Stimulated activated CD4-positive, alpha-beta T cell treated with anti-CD3 and anti-CD28 coated beads, Interleukin-15, amount 100 ng/mL, for 1 hour (primary cell): ENCODE results near the gene ALPL.

Source experiments
- DNase-seq, 2 donors: peaks; one replicate each; pipeline ENCODE4 v3.0.0-alpha.2; 2020; ENCODE audit warnings: low read depth in 1 of 2, low spot score in 1 of 2

Gene ALPL

DNA sequence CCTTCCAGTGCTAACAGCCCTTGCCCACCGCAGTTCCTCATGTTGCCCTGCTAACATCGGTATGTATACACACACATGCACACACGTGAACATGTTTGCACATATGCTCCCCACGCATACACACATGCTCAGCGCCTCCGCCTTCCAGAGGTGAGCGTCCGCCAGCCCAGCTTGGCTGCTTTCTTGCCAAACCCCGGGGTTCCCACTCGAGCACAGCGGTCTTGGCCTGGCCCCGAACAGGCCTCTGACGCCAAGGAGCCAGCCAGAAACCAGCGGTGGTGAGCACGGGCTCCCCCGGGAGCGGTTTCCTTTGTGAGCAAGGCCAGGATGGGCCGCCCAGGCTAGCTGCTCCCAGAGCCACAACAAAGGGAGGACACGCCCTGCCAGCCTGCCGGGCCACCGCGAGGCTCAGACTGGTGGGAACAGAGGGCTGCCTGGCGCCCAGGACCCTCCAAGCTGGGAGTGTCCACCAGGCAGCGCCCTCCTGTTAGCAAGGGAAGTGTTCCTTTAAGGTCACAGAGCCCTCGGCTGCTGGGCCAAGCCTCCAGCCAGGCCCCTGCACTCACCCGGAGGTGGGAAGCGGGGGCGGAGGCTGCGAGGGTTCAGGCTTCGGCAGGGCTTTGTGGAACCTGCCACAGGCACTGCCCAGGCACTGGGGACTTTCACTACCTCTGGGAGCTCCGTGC is 65.4 kb downstream of the ALPL start:
- no peak for DNase-seq

DNA sequence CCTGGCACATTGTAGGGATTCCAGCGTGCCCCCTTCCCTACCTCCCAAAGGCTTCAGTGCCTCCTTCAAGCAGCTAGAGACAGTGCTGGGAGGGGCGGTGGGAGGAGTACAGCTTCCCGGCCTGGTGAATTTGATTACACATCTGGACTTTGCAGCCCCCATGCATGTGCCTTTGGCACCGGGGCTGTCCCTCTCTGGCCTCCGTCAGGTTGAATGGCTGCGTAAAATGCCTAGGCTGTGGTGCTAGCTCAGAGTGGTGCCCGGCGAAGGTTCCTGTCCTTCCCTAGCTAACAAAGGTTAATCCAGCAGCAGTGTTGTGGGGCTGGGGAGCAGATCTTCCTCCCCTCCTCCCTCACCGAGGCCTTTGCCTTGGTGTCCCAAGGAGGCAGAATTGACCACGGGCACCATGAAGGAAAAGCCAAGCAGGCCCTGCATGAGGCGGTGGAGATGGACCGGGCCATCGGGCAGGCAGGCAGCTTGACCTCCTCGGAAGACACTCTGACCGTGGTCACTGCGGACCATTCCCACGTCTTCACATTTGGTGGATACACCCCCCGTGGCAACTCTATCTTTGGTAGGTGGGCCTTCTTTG is 66.2 kb downstream of the ALPL start:
- DNase-seq = no peak

DNA sequence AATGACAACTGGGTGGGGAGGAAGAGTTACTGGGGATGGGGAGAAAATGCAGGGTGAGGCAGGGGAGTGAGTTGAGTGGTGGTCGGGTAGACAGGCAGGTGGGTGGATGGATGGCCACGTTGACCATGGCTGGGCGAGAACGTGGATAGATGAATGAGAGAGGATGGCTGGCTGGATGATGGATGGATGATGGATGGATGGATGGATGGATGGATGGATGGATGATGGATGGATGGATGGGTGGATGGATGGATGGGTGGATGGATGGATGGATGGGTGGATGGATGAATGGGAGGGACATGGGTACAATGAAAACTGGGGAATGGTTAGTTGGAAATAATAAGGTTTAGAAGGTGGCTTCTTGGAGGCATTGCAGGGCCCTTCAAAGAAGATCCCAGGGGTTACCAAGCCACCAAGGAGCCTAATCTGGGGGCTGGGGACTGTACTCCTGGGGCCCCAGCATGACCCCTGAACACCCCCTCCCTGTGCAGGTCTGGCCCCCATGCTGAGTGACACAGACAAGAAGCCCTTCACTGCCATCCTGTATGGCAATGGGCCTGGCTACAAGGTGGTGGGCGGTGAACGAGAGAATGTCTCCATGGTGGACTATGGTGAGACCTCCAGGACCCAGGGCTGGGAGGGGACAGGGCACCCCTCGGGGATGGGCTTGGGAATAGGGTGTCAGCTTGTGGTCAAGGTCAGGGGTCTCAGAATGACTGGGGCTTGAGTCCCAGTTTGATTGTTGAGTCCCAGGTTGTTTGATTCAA is 67.0 kb downstream of the ALPL start:
- no peak for DNase-seq

DNA sequence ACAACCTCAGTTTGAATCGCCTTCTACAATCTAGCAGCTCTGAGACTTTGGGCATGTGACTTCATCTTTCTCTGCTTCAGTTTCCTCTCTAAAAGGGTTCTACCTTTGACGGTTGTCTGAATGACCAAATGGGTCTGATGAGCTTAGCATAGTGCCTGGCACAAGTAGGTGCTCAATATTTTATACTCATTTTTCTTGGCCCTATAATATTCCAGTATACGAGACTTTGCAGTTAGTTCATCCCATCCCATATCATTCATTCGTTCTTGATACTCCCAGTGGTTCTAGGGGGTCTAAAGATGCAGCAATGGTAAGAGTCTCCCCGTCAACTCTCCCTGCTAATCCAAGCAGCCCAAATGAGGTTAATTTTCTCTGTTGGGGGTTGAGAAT is 67.6 kb downstream of the ALPL start:
- no peak for DNase-seq

DNA sequence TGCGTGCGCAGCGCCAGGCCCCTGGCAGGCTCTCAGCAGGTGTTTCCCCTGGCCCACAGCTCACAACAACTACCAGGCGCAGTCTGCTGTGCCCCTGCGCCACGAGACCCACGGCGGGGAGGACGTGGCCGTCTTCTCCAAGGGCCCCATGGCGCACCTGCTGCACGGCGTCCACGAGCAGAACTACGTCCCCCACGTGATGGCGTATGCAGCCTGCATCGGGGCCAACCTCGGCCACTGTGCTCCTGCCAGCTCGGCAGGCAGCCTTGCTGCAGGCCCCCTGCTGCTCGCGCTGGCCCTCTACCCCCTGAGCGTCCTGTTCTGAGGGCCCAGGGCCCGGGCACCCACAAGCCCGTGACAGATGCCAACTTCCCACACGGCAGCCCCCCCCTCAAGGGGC is 68.1 kb downstream of the ALPL start:
- no peak for DNase-seq

DNA sequence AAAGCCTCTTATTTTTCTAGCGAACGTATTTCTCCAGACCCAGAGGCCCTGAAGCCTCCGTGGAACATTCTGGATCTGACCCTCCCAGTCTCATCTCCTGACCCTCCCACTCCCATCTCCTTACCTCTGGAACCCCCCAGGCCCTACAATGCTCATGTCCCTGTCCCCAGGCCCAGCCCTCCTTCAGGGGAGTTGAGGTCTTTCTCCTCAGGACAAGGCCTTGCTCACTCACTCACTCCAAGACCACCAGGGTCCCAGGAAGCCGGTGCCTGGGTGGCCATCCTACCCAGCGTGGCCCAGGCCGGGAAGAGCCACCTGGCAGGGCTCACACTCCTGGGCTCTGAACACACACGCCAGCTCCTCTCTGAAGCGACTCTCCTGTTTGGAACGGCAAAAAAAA is 68.7 kb downstream of the ALPL start:
- DNase-seq = no peak

DNA sequence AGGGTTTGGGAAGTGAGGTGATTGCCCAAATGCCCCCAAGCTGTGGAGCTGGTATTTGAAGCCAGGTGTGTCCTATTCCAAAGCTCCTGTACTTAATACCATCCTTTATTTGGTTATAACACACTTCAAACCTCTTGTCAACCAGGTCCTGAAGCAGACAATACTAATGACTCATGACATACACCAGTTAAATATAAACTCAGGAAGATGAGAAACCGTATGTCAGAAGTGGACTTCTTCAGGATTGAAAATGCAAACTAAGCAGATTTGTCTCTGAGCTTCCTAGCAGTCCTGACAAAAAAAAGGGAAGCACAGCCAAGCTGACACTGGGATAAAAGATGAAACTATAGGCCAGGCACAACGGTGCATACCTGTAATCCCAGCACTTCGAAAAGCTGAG is 70.6 kb downstream of the ALPL start:
- no peak for DNase-seq

DNA sequence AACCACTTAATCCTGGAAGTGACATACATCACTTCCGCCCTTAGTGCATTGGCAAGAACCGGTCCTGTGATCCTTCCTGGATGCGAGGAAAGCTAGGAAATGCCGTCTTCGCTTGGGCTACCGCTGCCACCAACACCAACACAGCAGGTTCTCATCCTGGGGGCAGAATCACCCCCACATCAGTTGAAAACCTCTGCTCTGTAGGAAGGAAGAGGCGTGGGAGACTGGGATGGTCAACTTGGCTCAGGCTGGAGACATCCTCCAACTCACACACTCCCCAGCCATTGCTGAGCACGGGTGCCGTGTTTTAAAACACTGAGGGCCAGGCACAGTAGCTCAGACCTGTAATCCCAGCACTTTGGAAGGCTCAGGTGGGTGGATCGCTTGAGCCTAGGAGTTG is 74.9 kb downstream of the ALPL start:
- DNase-seq = no peak

DNA sequence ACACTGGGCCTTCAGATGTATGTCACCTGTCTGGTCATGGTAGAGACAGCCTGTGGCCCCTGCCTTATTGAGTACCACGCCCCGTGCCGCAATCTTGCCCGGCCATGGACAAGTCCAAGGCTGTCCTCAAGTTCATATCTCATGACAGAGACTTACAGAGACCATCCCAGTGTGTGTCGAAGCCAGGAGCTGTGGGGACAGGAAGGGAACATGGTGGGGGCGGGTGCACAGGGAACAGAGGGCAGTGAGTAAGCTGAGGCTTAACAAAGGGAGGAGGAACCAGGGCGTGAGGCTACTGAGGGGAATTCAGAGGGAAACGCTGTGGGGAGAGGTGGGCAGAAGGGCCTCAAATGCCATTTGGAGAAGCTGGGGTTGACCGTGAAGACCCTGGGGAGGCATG is 75.8 kb downstream of the ALPL start:
- DNase-seq = no peak

DNA sequence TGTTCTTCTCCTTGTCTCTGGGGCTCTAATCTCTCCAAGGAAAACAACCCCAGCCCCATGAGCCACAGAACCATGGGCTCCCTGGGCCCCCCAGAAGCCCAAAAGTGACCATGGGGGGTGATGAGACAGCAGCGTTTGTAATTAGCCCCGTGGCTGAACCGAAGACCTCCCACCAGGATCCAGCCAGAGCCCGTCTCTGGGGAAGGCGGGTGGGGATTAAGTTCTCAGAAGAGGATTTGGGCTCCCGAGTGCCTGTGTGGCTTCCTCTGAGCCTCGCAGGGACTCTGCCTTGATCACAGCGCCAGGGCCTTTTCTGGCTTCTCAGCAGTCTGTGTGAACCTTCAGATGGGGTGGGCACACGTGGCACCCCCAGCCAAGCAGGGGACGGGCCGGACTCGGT is 77.0 kb downstream of the ALPL start:
- DNase-seq = no peak

DNA sequence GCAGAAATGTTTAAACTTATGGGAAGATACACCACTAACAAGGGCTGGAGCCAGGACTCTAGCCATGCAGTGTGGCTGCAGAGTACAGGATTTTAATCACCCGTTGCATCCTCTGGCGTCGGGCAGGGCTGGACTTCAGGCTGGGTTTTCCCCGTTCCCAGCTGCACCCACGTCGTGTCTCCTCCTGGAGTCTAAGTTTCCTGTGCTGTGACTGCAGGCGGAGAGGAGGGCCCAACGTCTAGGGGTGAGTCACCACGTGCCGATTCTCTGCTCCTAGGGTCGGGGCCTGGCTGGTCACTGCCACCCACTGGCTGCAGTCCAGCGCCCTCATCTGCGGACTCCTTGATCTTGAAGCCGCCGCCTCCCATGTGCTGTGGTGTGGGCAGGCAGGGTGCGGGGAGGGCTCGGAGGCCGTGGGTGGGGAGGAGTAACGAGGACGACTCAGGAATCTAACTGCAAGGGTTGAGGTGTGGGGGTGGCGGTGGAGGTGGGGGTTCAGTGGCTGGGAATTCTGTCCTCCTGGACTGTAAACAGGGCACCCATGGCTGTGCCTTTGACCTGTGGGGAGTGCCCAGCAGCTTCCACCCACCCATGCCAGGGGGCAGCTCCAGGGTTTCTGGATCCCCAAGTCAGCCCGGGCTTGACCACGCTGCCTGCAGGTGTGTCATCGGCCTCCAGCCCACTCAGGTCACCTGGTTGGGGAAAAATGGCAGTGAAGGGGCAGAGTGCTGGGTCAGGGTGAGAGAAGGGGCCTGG is 77.8 kb downstream of the ALPL start:
- no peak for DNase-seq

DNA sequence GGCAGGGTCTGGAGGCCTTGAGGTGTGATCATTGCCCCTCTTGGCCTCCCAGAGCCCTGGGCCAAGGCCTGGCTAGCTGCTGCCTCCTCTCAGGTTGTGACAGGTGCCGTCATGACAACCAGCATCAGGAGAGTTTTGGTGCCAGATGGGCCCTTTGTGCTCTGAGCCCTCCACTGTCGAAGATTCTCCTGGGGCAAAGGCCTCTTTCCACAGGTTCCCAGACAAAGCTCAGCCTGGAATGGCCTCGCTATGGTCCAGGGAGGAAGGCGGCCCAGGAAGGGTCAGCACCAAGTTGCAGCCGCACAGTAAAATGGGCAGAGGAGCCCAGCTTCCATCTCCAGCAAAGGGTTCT is 78.4 kb downstream of the ALPL start:
- DNase-seq = no peak

DNA sequence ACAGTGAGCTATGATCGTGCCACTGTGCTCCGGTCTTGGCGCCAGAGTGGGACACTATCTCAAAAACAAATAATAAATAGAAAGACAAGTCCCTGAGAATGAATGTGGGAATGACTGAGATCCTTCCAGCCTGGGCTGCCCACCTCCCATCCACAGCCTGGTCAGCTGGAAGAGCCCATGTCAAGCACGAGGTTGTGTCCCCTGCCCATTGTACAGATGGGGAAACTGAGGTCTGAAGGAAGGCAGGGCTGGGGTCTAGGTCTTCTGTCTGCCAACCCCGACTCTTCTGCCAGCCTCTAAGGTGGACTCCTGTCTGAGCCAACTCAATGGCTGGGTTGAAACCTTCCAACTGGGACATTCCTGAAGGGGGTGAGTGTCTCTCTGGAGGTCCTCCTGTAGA is 80.4 kb downstream of the ALPL start:
- no peak for DNase-seq

DNA sequence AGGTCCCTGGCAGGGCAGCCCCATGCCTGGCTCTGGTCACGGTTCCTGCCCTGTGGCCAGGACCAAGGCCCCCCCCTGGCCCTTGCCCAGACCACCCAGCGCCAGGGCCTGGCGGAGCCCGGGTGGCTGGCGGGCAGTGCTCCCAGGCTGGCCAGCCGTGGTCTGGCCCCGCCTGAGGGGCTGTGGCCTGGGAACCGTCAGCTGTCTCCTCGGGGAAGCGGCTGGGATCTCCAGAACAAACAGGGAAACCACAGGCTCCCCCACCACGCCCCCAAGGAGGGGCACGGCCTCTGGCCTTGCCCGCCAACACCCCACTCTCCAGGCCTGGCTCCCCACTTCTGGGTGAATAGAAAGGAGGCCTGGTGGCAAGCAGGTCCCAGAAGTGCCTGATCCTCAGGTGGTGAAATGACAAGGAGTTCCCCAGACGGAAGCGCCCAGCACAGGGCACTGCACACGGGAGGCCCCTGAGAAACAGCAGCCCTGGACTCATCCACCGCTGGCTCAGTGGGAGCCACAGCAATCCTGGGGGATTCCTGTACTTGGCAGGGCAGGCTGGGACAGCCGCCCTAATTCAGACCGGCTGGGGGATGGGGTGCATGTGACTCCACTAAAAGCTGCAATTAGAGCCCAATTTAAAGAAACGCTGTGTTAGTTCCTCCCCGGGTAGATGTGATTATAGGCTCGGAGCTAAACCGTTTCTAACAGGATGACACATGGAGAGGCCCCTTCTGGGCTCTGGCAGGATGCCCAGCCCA is 81.1 kb downstream of the ALPL start:
- no peak for DNase-seq

DNA sequence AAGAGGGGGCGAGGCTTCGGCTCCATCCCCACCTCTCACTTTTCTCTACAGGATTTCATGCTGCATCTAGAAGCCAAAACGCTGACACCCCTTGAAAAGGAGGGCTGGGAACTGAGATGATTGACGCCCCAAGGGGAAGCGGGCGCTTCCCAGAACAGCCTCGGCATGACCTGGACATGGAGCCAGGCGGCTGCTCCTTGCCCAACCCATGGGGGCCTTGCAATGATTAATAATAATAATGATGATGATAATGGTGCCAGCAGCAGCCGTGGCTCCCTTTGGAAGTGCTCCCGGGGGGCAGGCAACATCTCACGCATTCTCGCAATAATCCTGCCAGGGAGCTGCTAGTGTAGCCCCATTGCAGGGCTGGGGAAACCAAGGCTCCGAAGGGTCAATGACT is 81.7 kb downstream of the ALPL start:
- DNase-seq = no peak

DNA sequence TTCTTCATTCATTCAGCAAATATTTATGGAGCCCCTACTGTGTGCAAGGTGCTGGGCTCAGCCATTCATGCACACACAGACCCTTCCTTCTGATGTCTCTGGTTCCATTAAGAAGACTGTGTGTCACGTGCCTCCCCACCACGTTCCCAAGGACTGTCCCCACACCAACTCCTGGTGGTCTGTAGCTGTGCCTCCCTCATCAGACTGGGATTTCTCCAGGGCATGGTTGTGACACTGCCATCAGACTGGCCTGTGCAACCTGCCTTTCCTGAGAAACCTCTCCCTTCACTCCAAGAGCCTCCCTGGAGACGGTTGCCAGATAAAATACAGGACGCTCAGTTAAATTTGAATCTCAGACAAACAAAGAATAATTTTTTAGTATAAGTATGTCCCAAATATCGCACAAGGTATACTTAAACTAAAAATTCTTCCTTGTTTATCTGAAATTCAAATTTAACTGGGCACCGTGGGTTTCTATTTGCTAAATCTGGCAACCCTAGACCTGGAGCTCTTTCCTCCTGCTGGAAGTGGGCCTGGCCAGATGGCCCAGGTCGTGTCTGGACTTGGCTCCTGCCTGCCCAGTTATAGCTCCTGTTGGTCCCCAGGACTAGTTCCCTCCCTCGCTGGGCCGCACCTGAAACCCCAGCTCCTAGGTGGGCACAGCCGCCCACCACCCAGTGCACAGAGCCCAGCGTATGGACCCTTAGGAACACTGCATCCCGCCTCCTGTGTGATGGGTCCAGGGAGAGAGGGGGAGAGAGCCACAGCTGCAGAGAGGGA is 83.1 kb downstream of the ALPL start:
- no peak for DNase-seq

DNA sequence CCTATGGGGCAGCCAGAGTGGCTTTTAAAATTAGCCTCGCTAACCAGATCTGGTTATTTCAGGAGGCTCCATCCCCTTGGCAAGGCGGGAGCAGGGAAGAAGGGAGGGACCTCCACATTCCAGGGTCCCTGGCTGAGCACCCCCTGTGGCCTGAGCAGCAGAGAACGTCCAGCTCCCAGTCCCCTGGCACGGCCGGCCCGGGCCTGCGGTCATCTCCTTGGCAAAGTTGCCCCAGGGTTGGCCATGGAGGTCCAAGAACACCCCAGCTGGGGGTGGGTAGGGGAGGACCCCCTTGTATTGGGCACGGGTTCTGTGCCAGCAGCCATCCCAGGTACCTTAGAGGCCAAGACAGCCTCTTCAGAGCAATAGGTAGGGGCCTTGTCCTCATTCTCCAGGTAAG is 84.0 kb downstream of the ALPL start:
- no peak for DNase-seq

DNA sequence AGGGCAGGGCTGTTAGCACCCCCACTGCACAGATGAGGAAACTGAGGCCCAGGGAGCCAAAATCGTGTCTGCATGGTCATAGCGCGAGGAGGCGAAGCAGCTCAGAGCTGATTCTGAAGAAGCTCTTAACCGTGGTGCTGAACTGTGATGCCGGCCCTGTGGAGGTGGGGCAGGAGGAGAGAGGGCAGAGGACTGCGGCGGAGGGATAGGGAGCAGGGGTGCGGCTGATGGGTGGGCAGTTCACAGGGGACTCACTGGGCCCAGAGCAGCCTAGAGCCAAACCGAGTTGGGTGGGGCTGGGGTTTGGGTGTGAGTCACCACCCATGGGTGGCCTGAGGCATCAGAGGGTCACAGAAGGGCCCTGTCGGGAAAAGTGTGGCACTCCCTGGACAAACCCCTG is 85.3 kb downstream of the ALPL start:
- no peak for DNase-seq

DNA sequence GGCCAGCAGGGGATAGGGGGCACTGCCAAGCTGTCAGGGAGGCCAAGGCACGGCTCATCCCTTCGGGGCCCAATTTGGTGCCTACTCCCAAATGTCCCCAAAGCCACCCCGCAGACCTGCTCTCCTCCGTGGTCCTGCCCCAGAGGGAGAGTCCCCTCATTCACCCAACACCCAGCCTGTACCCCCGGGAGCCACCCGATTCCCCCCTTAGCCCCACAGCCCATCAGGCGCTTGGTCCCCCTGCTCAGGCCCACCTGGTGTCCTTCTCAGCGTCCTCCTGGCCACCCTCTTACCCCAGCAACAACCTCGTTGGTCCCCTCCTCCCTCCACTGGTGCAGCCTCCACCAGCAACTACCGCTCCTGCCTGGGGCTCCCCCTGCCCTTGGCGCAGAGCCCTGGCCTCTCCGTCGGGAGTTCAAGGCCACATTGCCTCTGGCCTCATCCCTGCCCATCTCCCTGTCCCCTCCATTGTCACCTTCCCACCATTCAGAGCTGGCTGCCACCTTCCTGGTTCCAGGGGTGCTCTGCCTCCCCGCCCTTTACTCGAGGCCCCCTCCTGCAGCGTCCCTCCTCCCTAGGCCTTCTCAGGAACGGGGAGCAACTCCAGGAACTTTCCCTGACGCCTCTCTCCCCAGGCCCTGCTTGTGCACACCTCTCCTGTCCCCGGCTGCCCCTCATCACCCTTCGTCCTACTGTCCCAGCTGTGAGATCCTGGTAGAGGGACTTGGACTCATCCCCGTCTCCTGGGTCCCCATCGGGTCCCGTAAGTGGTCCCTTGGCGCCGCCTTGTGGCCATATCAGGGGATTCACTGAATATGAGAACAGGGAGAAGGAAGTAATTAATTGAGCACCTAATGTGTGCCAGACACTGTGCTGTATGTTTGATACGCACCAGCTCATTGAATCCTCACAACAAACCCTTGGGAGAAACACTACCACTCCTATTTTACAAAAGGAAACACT is 86.0 kb downstream of the ALPL start:
- peak in 1 of 2 donors; percentile 25 for DNase-seq
